ENCODE results near the gene MRNIP. TPM values are rescaled to one million over a fixed set of nuclear protein-coding genes. Genes with fewer than 3 reads are reported as not detected.

Gene MRNIP
- polyA plus RNA-seq, 2 of the 4 experiments (the other 2 are of a cell fraction): 21.4 to 29.7 TPM

DNA sequence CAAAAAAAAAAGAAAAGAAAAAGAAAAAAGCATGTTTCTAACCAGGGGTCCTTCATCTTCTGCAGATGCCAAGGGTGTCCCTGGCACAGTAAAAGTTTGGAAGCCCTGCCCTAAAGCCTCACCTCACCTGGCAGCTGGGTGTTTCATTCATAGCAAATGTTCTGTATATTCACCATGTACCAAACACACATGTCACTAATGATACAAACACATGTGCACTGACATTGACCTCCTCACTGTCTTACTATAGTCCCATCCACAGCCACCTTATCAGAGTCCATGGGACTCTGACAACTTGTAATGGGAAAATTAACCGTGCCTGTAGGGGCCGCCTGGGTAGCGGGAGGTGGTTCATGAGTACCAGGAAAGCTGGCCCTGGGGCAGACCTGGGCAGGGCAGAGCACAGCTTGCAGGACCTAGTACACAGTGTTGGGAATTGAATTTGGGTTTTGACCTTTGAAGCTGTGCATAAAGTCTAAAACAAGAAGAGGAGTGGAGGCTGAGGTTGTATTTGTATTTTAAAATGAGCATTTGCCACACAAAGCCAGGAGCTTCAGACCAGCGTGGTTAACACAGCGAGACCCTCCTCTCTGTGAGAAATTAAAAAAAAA, 45.5 kb downstream of the MRNIP start:
- Histone ChIP-seq H3K4me1 (peaks cover 14% of the 10 kb centered on the region), H3K4me3 (no peak overlapping the region), H3K4me2 (no peak overlapping the region), H3K9me3 (no peaks in the 10 kb centered on the region), H3K27ac (no peak overlapping the region)
- FAIRE-seq: no peak
- WGBS (ENCODE audit: missing lambda C conversion rate): 91% methylated on average over 5 of the region's 5 CpGs
- no peak for DNase-seq (ENCODE audit: low read depth in 1 of 2, low spot score in 1 of 2)
- ChIA-PET CTCF (interaction anchor here (0.8 to 4.4 kb wide), 7 partner anchors 9 to 50 kb away, joined by 3 to 32 read pairs (median 4); no protein-coding TSS in a partner anchor), POLR2A (interaction anchor here (0.6 kb wide), 1 partner anchor 10 kb away, joined by 6 read pairs; no protein-coding TSS in a partner anchor)
- no peak for ATAC-seq
- TF ChIP-seq HDAC2 (IDR thresholded peaks at IDR 0.05): no peak
- TF ChIP-seq ZFP36 (IDR thresholded peaks at IDR 0.05; ENCODE audit: borderline replicate concordance, partially characterized antibody): no peak
- TF ChIP-seq EHMT2 (IDR thresholded peaks at IDR 0.05; ENCODE audit: low read depth): no peak

DNA sequence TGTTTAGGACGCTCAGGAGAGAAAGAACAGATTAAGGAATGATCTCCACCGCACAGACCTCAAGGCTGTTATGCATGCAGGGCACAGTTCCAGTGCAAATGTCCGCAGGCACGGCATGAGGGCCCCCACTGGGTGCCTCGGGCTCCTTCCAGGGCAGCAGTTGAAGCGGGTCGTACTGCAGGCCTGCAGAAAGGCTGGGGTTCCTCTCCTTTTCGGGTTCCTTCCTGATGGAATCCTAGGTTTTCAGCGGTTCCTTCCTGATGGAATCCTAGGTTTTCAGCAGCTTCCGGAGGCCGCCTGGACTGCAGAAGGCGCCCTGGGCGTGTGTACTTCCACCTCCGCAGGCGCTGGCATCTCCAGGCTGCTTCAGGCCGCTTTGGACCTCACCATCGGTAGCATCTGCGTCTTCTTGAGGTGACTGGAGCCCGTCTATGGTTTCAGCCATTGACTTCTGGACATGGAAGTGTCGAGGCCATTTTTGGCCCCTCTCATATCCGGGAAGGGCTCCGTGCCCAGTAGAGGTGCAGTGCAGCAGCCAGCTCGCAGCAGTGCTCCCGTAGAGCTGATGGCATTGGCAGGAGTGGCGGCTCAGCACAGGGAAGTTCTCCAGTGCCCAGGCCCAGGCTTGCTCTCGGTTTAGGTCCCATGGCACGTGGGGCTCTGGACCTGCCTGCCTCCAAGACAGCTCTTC, 46.3 kb downstream of the MRNIP start:
- Histone ChIP-seq H3K4me3 (no peak overlapping the region), H3K9me3 (no peaks in the 10 kb centered on the region), H3K4me1 (peaks cover 11% of the 10 kb centered on the region; the same call in 2 of the 3 replicates), H3K4me2 (no peak overlapping the region), H3K27ac (no peak overlapping the region)
- TF ChIP-seq POLR2A (IDR thresholded peaks at IDR 0.05; ENCODE audit: low read length) (no peak), RNF2 (IDR thresholded peaks at IDR 0.05; ENCODE audit: borderline replicate concordance, low read depth) (no peak), KDM5A (IDR thresholded peaks at IDR 0.05) (no peak), SREBF2 (IDR thresholded peaks at IDR 0.05) (no peak), FOSL2 (IDR thresholded peaks at IDR 0.05) (no peak), FOSL2 (CRISPR knock-in tag; IDR thresholded peaks at IDR 0.05) (no peak), CEBPB (IDR thresholded peaks at IDR 0.05) (no peak), HOXB13 (CRISPR knock-in tag; IDR thresholded peaks at IDR 0.05; ENCODE audit: low read depth) (no peak), POLR2AphosphoS2 (conservative IDR thresholded peaks at IDR 0.05; ENCODE audit: low read length) (no peak), EHF (CRISPR knock-in tag; IDR thresholded peaks at IDR 0.05) (no peak), GATA3 (IDR thresholded peaks at IDR 0.05; ENCODE audit: borderline replicate concordance) (no peak), TP53 (CRISPR knock-in tag; IDR thresholded peaks at IDR 0.05) (no peak), EP300 (IDR thresholded peaks at IDR 0.05) (no peak)
- ATAC-seq (no peak), DNase-seq (ENCODE audit: low read depth in 1 of 2, low spot score in 1 of 2) (no peak), FAIRE-seq (no peak)
- 95% methylated on average over 26 of the region's 27 CpGs for WGBS (ENCODE audit: missing lambda C conversion rate)
- CTCF ChIA-PET: interaction anchor here (1.2 to 4.4 kb wide), 4 partner anchors 11 to 16 kb away, joined by 4 to 32 read pairs (median 9); no protein-coding TSS in a partner anchor
- POLR2A ChIA-PET: interaction anchor here (1.6 kb wide), 1 partner anchor 8 kb away, joined by 20 read pairs; the partner anchor contains the start of gene SQSTM1

GRCh38 chr5:179806250-179807048, 52.2 kb downstream of the MRNIP start, which contains the start of gene MGAT4B:
TSS of gene MGAT4B (minus strand) at chr5:179806866. CDS start at chr5:179806583, 283 bp downstream.
- Histone ChIP-seq H3K4me2 (peak within 1 kb of the TSS; percentile 95), H3K9me3 (no peaks in the 10 kb centered on the region), H3K4me1 (peaks cover 44% of the 10 kb centered on the region), H3K27ac (peak within 1 kb of the TSS; percentile 91 to 99), H3K4me3 (peak within 1 kb of the TSS; percentile 94)
- ChIA-PET CTCF (interaction anchor here (0.6 to 1.9 kb wide), 6 partner anchors 14 to 124 kb away, joined by 3 to 6 read pairs (median 4); no protein-coding TSS in a partner anchor), POLR2A (interaction anchor here (0.8 to 1.4 kb wide), 3 partner anchors 12 to 14 kb away, joined by 4 to 10 read pairs (median 5); partner anchors contain the start of gene SQSTM1)
- no peak for TF ChIP-seq JUNB (IDR thresholded peaks at IDR 0.05)
- no peak for TF ChIP-seq TFCP2L1 (CRISPR knock-in tag; IDR thresholded peaks at IDR 0.05)
- TF ChIP-seq, protein P1, sequence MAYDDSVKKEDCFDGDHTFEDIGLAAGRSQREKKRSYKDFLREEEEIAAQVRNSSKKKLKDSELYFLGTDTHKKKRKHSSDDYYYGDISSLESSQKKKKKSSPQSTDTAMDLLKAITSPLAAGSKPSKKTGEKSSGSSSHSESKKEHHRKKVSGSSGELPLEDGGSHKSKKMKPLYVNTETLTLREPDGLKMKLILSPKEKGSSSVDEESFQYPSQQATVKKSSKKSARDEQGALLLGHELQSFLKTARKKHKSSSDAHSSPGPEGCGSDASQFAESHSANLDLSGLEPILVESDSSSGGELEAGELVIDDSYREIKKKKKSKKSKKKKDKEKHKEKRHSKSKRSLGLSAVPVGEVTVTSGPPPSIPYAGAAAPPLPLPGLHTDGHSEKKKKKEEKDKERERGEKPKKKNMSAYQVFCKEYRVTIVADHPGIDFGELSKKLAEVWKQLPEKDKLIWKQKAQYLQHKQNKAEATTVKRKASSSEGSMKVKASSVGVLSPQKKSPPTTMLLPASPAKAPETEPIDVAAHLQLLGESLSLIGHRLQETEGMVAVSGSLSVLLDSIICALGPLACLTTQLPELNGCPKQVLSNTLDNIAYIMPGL (CRISPR knock-in tag; IDR thresholded peaks at IDR 0.05; ENCODE audit: borderline replicate concordance): no peak
- no peak for TF ChIP-seq USF2 (IDR thresholded peaks at IDR 0.05)
- peak; percentile 63 for TF ChIP-seq POLR2A (IDR thresholded peaks at IDR 0.05; ENCODE audit: low read length)
- no peak for TF ChIP-seq FOSL2 (IDR thresholded peaks at IDR 0.05)
- peak; percentile 18; the same call in 1 of the 2 replicates for TF ChIP-seq FOSL2 (CRISPR knock-in tag; IDR thresholded peaks at IDR 0.05)
- no peak for TF ChIP-seq CHD4 (IDR thresholded peaks at IDR 0.05; ENCODE audit: borderline replicate concordance)
- no peak for TF ChIP-seq EHMT2 (IDR thresholded peaks at IDR 0.05; ENCODE audit: low read depth)
- peak; percentile 55 to 85; a peak in 4 of 5 replicates for TF ChIP-seq JUN (IDR thresholded peaks at IDR 0.05)
- 0 out of 3 replicates have a peak, but pooled peaks have one; percentile 51 for TF ChIP-seq BCL3 (IDR thresholded peaks at IDR 0.05)
- FAIRE-seq (no peak), ATAC-seq (peak; percentile 65 to 71), DNase-seq (ENCODE audit: low read depth in 1 of 2, low spot score in 1 of 2) (peak in 1 of 2 experiments; percentile 78)
- no CpG with 5 or more reads among the region's 108 CpGs for WGBS (ENCODE audit: missing lambda C conversion rate)
